Neural progenitor cell (in vitro differentiated cells): Measurements from ENCODE around the gene TMEM225B.

Experiments
- EZH2 ChIP-seq: fragments of 200-600 bp; sonication (generic); IDR thresholded peaks from 2 replicates; pipeline ENCODE4 v1.6.1; 2017; ENCODE audit warnings: antibody characterized with exemption, mild to moderate bottlenecking, moderate library complexity
- EZH2phosphoT487 ChIP-seq: fragments of 200-600 bp; sonication (generic); IDR thresholded peaks from 2 replicates; pipeline ENCODE4 v1.6.1; 2017; ENCODE audit warnings: antibody characterized with exemption
- TF ChIP-seq, protein P1 (sequence below): fragments of 200-600 bp; sonication (generic); IDR thresholded peaks from 2 replicates; pipeline ENCODE4 v1.5.1; 2017; ENCODE audit warnings: antibody characterized with exemption, mild to moderate bottlenecking

DNA sequence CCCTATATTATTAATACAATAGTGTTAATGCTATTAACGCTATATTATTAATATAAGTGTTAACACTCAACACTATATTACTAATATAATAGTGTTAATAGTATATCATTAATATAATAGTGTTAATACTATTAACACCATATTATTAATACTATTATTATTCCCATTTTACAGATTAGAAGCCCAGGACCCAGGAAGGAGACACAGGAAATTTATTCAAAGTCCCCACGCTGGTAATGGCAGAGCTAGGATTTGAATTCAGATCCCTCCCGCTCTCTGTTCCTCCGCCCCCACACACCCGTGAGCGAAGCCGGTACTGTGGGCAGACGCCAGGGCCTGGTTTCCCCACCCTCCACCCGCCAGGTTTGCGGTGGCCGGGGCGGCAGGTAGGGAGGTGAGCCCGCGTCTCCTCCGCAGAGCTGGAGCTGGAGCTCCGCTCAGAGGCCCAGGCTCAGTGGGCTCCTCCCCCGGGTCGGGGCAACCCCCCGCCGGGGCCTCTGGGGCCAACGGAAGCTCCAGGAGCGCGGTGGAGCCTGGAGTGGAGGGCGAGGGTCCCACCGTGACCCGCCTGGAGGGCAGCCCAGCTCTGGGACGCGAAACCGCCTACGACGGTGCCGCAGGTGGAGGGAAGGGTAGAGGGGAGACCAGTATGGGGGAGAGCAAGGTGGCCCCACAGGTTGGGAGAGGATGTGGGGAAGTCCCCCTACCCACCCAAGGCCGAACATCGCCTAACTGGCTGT, at the start of gene TMEM225B:
- no peak for TF ChIP-seq EZH2
- TF ChIP-seq, protein P1, sequence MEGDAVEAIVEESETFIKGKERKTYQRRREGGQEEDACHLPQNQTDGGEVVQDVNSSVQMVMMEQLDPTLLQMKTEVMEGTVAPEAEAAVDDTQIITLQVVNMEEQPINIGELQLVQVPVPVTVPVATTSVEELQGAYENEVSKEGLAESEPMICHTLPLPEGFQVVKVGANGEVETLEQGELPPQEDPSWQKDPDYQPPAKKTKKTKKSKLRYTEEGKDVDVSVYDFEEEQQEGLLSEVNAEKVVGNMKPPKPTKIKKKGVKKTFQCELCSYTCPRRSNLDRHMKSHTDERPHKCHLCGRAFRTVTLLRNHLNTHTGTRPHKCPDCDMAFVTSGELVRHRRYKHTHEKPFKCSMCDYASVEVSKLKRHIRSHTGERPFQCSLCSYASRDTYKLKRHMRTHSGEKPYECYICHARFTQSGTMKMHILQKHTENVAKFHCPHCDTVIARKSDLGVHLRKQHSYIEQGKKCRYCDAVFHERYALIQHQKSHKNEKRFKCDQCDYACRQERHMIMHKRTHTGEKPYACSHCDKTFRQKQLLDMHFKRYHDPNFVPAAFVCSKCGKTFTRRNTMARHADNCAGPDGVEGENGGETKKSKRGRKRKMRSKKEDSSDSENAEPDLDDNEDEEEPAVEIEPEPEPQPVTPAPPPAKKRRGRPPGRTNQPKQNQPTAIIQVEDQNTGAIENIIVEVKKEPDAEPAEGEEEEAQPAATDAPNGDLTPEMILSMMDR: no peak
- no peak for TF ChIP-seq EZH2phosphoT487
